Colonic mucosa (tissue), 4 donors: ENCODE data around the gene CDKL5. TPM values are rescaled to one million over a fixed set of nuclear protein-coding genes. Genes with fewer than 3 reads are reported as not detected.

Experiments used
- DNase-seq: peaks from one replicate; pipeline ENCODE4 v3.0.0-alpha.2; 2020
- H3K27ac ChIP-seq: fragments of 200-600 bp; one replicate; pipeline ENCODE4 v1.8.0; 2021
- H3K27me3 ChIP-seq: fragments of 200-600 bp; one replicate; pipeline ENCODE4 v1.8.0; 2021
- H3K36me3 ChIP-seq: fragments of 200-600 bp; one replicate; pipeline ENCODE4 v1.8.0; 2021
- H3K4me1 ChIP-seq: fragments of 200-600 bp; one replicate; pipeline ENCODE4 v1.8.0; 2021; ENCODE audit warnings: mild to moderate bottlenecking
- H3K4me3 ChIP-seq: fragments of 200-600 bp; one replicate; pipeline ENCODE4 v1.8.0; 2021
- H3K9ac ChIP-seq, 2 donors: one replicate each; pipeline ENCODE4 v1.7.0; 2013; ENCODE audit warnings: control low read depth in 2 of 2, low read depth in 2 of 2, low read length in 2 of 2
- H3K9me3 ChIP-seq: fragments of 200-600 bp; one replicate; pipeline ENCODE4 v1.8.0; 2021
- CTCF ChIP-seq: fragments of 200-600 bp; IDR thresholded peaks from one replicate; pipeline ENCODE4 v1.8.0; 2022; ENCODE audit warnings: antibody characterized with exemption, mild to moderate bottlenecking
- intact Hi-C: fragments of 100-400 bp; cut with DNase I; formaldehyde crosslinking; loops from one replicate; pipeline ENCODE4 v1.14.1; 2022
- total RNA-seq, 2 donors: library from RNA; stranded (reverse); fragmentation: NEBNext Ultra II Directional in 1 of 2; extraction: Animal tissue kit (Norgen Biotek cat#: 25700) in 1 of 2; gene quantifications; one replicate each; pipeline ENCODE4 v1.2.1, GENCODE V29; 2021
- donor health status: healthy.
- donor health status: DM: no; HTN: no; CAD: no.
- donor health status: DM: no; HTN: no; CAD: no.

CDKL5 gene
- total RNA-seq, 2 donors from 2014 or later: 3.7 to 4.4 TPM

DNA sequence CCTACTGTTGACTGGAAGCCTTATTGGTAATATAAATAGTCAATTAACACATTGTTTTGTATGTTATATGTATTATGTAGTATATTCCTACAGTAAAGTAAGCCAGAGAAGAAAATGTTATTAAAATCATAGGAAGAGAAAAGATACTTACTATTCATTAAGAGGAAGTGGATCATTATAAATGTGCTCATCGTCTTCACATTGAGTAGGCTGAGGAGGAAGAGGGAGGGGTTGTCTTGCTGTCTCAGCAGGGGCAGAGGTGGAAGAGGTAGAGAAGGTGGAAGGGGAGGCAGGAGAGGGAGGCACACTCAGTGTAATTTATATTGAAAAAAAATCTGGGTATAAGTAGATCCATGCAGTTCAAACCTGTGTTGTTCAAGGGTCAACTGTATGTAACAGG is 10.6 kb downstream of the CDKL5 start:
- no peak overlapping the region for H3K9ac ChIP-seq
- no peaks in the 10 kb centered on the region for H3K4me1 ChIP-seq
- H3K27ac ChIP-seq: no peak overlapping the region
- no peak overlapping the region for H3K4me3 ChIP-seq
- H3K9me3 ChIP-seq: no peaks in the 10 kb centered on the region
- H3K36me3 ChIP-seq: no peaks in the 10 kb centered on the region
- no peaks in the 10 kb centered on the region for H3K27me3 ChIP-seq
- no peak for TF ChIP-seq CTCF
- DNase-seq: no peak
- intact Hi-C loops: no loop called here

- H3K9me3 ChIP-seq: no peaks in the 10 kb centered on the region
- no peak overlapping the region for H3K9ac ChIP-seq
- no peak for DNase-seq
- no peaks in the 10 kb centered on the region for H3K27me3 ChIP-seq
- intact Hi-C loops: no loop called here
- H3K4me1 ChIP-seq: no peaks in the 10 kb centered on the region
- no peak for TF ChIP-seq CTCF
- H3K27ac ChIP-seq: no peak overlapping the region
- no peak overlapping the region for H3K4me3 ChIP-seq
- no peaks in the 10 kb centered on the region for H3K36me3 ChIP-seq
These were observed 15.4 kb downstream of the CDKL5 start for GRCh38 chrX:18440835-18441234.

DNA sequence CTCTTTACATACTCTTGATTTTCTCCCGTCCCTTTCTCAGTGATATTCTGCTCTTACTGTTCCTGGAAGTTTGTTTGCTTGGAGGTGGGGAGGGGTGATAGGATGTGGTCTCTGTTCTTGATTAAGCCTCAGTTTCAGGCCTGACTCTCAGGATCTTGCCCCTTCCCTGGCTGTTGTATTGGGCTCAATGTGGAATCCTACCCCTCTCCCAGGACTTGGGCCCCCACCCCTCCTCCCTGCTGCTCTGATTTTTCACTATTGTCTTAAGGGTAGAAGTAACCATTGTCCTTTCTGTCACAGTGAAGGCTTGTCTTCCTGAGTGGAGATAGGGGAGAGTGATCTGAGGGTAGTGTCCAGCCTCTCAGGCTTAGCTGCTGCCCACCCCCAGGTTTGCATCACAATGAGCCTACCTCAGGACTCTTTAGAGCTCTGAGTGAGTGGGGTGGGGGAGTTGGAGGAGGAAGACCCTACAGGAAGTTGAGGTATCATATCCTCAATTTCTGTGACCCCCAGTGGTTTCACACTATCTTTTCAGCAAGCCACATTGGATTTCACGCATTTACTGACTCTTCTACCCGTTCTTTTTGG is 16.5 kb downstream of the CDKL5 start:
- H3K9ac ChIP-seq: no peak overlapping the region
- H3K4me3 ChIP-seq: no peak overlapping the region
- no peaks in the 10 kb centered on the region for H3K36me3 ChIP-seq
- no peak overlapping the region for H3K27ac ChIP-seq
- intact Hi-C loops: no loop called here
- no peaks in the 10 kb centered on the region for H3K27me3 ChIP-seq
- no peaks in the 10 kb centered on the region for H3K4me1 ChIP-seq
- TF ChIP-seq CTCF: no peak
- DNase-seq: no peak
- no peaks in the 10 kb centered on the region for H3K9me3 ChIP-seq

DNA sequence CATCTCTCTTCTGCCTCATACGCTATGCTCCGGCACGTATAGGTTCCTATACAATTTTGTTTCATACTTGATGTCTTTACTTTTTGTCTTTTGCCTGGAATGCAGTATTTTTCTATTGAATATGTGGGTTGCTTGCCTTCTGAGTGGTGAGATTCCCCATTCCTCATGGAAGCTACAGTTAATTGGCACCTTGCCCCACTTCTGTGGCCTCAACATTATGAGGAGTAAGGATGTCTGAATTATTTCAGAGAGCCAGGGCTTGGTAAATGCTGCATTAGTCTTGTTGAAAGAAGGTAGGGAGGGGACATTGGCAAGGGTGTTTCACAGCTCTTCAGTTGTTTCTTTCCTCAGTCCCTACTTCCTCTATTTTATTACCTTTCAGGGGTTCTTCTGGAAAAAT is 23.0 kb downstream of the CDKL5 start:
- H3K9ac ChIP-seq: no peak overlapping the region
- H3K9me3 ChIP-seq: no peaks in the 10 kb centered on the region
- H3K36me3 ChIP-seq: no peaks in the 10 kb centered on the region
- no peaks in the 10 kb centered on the region for H3K4me1 ChIP-seq
- no peak overlapping the region for H3K27ac ChIP-seq
- intact Hi-C loops: no loop called here
- TF ChIP-seq CTCF: no peak
- H3K4me3 ChIP-seq: no peak overlapping the region
- no peak for DNase-seq
- no peaks in the 10 kb centered on the region for H3K27me3 ChIP-seq

DNA sequence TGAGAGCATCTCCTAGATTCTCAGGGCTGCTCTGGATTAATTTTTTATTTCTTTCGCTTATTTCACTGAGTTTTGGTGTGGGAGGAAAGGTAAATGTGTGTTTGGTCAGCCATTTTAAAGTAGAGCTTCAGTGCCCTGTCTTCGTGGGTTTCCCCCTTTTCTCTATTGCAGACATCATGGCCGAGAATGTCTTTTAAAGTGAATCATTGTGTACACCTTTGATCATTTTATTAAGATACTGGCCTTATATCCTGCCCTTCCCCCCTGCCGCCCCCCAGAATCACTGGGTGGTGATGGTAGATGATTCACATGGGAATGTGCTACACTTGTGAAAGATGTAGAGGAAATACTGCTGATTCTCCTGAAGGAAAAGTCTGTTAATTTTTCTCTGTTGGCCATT is 23.8 kb downstream of the CDKL5 start:
- intact Hi-C loops: no loop called here
- Histone ChIP-seq H3K27ac (no peak overlapping the region), H3K9me3 (no peaks in the 10 kb centered on the region), H3K4me1 (no peaks in the 10 kb centered on the region), H3K36me3 (no peaks in the 10 kb centered on the region), H3K4me3 (no peak overlapping the region), H3K9ac (no peak overlapping the region), H3K27me3 (no peaks in the 10 kb centered on the region)
- no peak for TF ChIP-seq CTCF
- DNase-seq: no peak
